Kidney (tissue), 14 donors: ENCODE data around the gene MAD1L1. TPM values are rescaled to one million over a fixed set of nuclear protein-coding genes. Genes with fewer than 3 reads are reported as not detected.

Source experiments
- DNase-seq, 5 donors: peaks; one replicate each; pipeline ENCODE4 v3.0.0-alpha.2; 2013 to 2020
- FAIRE-seq: peaks from 2 replicates; lab custom pipeline; 2012; peaks lifted over from hg19 to GRCh38; lab: Jason Lieb, UNC
- H3K27ac ChIP-seq, 2 donors: one replicate each; pipeline ENCODE4 v1.7.0; 2013; ENCODE audit warnings: low read depth in 2 of 2, low read length in 2 of 2, inconsistent platforms in 1 of 2
- H3K27me3 ChIP-seq: one replicate; pipeline ENCODE4 v1.7.1; 2013; ENCODE audit warnings: low read length, inconsistent platforms; ENCODE audit not compliant: control insufficient read depth, insufficient read depth
- H3K36me3 ChIP-seq, 3 donors: one replicate each; pipeline versions ENCODE4 v1.7.0 to v1.7.1; 2013; ENCODE audit warnings: low read length in 3 of 3, control low read depth in 1 of 3, inconsistent platforms in 1 of 3; ENCODE audit not compliant: insufficient read depth in 3 of 3, control insufficient read depth in 2 of 3
- H3K4me1 ChIP-seq, 3 donors: one replicate each; pipeline versions ENCODE4 v1.7.0 to v1.7.1; 2013; ENCODE audit warnings: low read length in 3 of 3, inconsistent platforms in 1 of 3, low read depth in 1 of 3; ENCODE audit not compliant: control insufficient read depth in 2 of 3, insufficient read depth in 2 of 3
- H3K4me3 ChIP-seq, 3 donors: one replicate each; pipeline versions ENCODE4 v1.7.0 to v1.8.1; 2013; ENCODE audit warnings: low read length in 3 of 3, control low read depth in 1 of 3, inconsistent platforms in 1 of 3
- H3K9ac ChIP-seq, 3 donors: one replicate each; pipeline versions ENCODE4 v1.7.0 to v1.7.1; 2013; ENCODE audit warnings: low read length in 3 of 3, control low read depth in 1 of 3, inconsistent platforms in 1 of 3
- H3K9me3 ChIP-seq, 3 donors: one replicate each; pipeline versions ENCODE4 v1.7.0 to v1.7.1; 2013; ENCODE audit warnings: low read length in 3 of 3, control low read depth in 1 of 3, inconsistent platforms in 1 of 3; ENCODE audit not compliant: control insufficient read depth in 2 of 3, insufficient read depth in 1 of 3
- CTCF ChIP-seq: IDR thresholded peaks from 3 replicates; pipeline ENCODE4 v1.5.1; 2012; ENCODE audit warnings: mild to moderate bottlenecking, moderate library complexity, borderline replicate concordance; ENCODE audit not compliant: insufficient read depth; ENCODE audit errors: extremely low read depth
- intact Hi-C: fragments of 100-400 bp; cut with DNase I; formaldehyde crosslinking; loops from one replicate; pipeline ENCODE4 v1.11.1; 2022
- polyA plus RNA-seq: library from polyadenylated mRNA; stranded (reverse); fragments of 350-450 nt; fragmentation: Illumina TruSeq; extraction: RNeasy Lipid Tissue Mini Kit (QIAGEN cat#74804); gene quantifications from one replicate; pipeline ENCODE4 v1.2.3, GENCODE V29; 2014; ENCODE audit warnings: low read depth, low replicate concordance; ENCODE audit not compliant: insufficient read depth
- total RNA-seq: library from RNA; stranded (reverse); fragmentation: NEBNext Ultra II Directional; extraction: Animal tissue kit (Norgen Biotek cat#: 25700); gene quantifications from one replicate; pipeline ENCODE4 v1.2.1, GENCODE V29; 2021
- donor health status: control.
- donor health status: control.
- donor health status: control.
- donor health status: control.
- donor health status: control.
- donor health status: DM: yes; HTN: yes; CAD: no.
- donor health status: Normal renal cell carcinoma (clear cell type).

The MAD1L1 gene
- total and polyA plus RNA-seq, 2 donors from 2014 or later = 33.2 to 45.2 TPM

GRCh38 chr7:2104107-2104710, 128.5 kb downstream of the MAD1L1 start:
- peak overlapping the region in 1 of 2 donors; percentile 23 for H3K27ac ChIP-seq
- H3K27me3 ChIP-seq = no peaks in the 10 kb centered on the region
- DNase-seq = peak; percentile 94 to 95 (median 94)
- no peak for FAIRE-seq
- peak; percentile 66 for TF ChIP-seq CTCF
- no peaks in the 10 kb centered on the region for H3K9me3 ChIP-seq
- peak overlapping the region in 1 of 3 donors; percentile 14 for H3K4me3 ChIP-seq
- intact Hi-C loops = no loop called here
- H3K9ac ChIP-seq = peak overlapping the region in 1 of 3 donors; percentile 46
- H3K4me1 ChIP-seq = peaks cover 4 to 18% (median 4%) of the 10 kb centered on the region in 3 donors
- no peaks in the 10 kb centered on the region for H3K36me3 ChIP-seq

- FAIRE-seq (no peak), DNase-seq (no peak)
- Histone ChIP-seq H3K27ac (no peak overlapping the region), H3K4me3 (no peak overlapping the region), H3K9ac (peak overlapping the region in 1 of 3 donors; percentile 37), H3K4me1 (peaks cover 4 to 18% (median 4%) of the 10 kb centered on the region in 3 donors), H3K36me3 (no peaks in the 10 kb centered on the region), H3K9me3 (no peaks in the 10 kb centered on the region), H3K27me3 (no peaks in the 10 kb centered on the region)
- no peak for TF ChIP-seq CTCF
- intact Hi-C loops = no loop called here
Measured at GRCh38 chr7:2103071-2103898, 129.5 kb downstream of the MAD1L1 start.

GRCh38 chr7:2102375-2102723, 130.4 kb downstream of the MAD1L1 start:
- Histone ChIP-seq H3K36me3 (no peaks in the 10 kb centered on the region), H3K4me3 (no peak overlapping the region), H3K27me3 (no peaks in the 10 kb centered on the region), H3K9ac (no peak overlapping the region), H3K27ac (no peak overlapping the region), H3K9me3 (no peaks in the 10 kb centered on the region), H3K4me1 (peaks cover 4 to 18% (median 4%) of the 10 kb centered on the region in 3 donors)
- no peak for TF ChIP-seq CTCF
- FAIRE-seq (no peak), DNase-seq (no peak)
- intact Hi-C loops = no loop called here
